Measurements from ENCODE around the gene HDGFL2.

The HDGFL2 gene

DNA sequence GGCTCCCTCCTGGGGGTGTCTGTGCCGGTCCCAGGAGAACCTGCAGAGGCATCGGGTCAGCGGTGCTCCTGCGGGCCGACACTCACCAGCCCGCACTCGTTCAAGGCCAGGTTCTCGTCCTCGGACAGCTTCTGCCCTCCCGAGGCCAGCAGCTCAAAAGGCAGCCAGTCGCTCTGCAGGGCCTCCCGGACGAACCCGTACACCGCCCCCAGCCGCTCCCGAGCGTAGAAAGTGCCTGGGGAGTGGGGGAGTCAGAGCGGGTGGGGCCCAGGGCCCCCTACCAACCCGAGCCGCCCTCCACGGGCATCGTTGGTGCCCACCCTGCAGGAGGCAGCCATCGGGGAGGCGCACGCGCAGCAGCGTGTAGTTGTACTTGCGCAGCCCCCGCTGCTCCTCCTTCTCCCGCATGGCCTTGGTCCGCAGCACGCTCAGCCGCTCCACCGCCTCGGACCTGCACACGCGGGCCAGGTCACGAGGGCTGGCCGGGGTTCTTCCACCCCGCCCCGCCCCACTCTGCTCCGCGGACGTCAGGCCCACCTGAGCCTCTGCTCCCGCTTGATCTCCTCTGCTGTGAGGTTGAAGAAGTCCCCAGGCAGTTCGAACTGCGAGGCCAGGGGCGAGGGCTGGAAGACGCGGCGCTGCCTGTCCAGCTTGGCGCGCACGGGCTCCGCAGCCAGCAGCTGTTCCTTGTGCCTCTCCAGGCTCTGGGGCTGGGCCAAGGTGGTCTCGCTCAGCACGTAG lies 26.0 kb upstream of the HDGFL2 start:
- no peak for DNase-seq

DNA sequence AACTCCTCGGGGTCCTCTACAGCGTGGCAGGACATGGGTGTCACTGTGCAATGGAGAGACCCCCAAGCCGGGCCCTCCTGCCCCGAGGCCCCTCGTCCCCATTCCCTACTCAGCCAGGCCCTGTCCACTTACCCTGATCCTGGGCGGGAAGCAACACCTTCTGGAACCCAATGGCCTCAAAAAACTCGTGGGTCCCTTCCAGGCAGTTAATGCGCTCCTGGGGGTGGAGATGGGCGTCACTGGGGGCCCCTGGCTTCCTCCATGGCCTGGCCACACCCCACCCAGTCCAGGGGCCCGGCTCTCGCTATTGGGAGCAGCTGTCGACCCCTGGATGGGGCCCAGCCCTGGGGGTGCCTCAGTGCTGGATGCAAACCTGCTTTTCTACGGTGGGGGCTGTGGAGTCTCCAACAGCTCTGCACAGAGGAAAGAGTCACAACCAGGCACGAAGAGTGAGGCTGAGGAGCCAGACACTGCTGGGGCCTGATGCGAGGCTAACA lies 25.3 kb upstream of the HDGFL2 start:
- DNase-seq = no peak

DNA sequence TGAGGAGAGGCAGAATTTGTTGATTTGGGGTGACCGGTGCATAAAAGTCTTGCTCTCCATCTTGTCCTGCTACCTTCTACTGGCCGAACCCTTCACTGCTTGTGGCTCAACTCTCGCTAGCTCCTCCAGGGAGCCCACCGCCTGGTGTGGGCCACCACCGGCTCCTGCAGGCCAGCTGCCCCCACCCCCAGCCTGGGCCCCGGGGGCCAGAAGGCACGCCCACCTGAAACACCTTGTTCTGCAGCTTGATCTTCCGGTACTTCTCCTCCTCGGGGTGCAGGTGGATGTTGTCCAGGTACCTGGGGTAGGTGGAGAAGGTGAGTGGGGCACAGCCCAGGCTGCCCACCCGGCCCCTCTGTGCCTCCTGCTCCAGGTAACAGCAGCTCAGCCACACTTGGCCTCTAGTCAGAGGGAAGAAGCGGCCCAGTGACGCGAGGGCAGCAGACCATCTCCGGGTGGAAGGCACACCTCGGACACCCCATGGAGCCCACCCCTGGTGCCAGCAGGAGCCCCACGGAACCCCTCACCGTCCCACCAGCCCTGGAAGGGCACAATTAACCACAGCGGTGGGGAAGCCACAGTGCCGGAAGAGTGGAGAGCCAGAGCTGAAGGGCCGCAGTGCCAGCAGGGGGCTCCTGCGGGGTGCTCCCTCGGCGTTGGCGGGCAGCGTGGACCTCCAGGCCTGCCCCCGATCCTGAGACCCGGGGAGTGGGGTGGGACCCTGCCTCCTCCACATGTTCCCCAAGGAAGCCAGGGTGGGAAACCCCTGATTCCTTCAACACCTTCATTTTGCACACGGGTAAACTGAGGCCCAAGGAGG lies 24.6 kb upstream of the HDGFL2 start:
- DNase-seq = no peak

DNA sequence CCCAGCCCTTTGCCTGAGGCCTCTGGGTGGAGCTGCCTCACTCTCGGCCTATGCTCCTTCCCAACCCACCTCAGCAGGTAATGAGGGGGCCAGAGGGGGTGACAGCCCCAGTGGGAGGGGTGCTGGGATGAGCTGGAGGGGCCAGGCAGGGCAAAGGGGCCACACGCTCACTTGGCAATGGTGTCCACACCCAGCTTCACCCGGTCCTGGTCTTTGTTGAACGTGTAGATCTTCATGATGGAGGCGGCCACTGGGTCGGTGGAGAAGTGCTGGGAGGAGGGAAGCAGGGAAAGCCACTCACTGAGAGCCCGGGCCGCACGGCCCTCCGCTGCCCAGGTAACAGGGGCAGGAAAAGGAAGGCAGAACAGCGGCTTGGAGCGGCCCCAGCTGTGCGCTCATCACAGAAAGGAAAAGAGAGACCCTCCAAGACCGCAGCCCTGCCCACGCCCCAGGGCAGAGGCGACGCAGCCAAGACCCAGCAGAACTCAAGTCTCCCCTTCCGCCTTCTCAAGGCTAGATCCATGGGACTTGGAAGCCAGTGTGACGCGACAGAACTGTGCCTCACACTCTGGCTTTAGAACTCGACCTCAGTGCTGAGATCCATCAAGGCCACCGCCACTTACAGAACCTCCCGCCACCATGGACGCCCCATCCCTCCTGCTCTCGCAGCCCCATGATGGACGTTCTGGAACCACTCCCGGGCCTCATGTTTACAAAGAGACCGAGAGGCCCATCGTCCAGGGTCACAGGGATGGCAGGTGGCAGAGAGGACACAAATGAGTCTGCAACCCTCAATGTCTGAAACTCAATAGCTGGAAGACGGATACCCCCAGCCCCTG lies 23.7 kb upstream of the HDGFL2 start:
- DNase-seq = no peak

DNA sequence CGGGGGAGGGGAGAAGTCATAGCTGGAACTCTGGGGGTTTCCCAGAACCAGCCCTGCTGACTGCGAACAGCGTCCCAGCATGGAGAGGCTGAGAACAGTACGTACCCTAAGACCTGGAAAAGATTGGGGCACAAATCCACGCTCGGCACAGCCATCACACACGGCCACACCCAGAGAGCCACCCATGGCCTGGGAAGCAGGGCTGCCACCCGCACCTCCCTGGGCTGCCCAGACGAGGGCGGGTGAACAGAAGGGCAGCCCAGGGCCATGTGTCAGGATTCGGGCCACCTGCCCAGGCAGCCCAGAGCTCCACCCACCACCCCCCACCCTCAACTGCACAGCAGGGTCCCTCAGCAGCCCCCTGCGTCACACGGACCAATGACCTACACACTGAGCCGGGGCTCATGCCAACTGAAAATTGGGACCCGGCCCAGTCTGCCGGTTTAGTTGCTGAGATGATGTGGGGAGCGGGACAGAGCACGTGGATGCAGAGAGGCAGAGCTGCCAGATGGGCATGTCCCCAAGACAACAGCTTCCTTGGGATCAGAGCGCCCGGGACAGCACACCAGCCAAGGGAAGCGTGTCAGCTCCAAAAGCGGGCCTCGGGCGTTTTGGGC lies 23.0 kb upstream of the HDGFL2 start:
- peak; percentile 58 to 77 for DNase-seq

DNA sequence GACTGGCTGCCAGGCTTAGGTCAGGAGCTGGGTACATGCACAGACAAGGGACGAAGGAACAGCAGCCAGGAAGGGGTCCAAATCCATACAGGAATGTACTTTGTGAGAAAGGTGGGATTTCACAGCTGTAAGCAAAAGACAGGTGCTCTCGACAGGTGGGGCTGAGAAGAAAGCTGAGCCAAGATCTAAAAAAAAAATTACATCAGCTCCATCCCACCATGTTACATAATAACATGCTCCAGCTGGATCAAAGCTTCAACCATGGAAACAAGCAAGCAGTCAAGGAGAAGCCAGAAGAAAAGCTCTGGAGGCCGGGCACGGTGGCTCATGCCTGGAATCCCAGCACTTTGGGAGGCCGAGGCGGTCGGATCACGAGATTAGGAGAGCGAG lies 22.5 kb upstream of the HDGFL2 start:
- DNase-seq = no peak

DNA sequence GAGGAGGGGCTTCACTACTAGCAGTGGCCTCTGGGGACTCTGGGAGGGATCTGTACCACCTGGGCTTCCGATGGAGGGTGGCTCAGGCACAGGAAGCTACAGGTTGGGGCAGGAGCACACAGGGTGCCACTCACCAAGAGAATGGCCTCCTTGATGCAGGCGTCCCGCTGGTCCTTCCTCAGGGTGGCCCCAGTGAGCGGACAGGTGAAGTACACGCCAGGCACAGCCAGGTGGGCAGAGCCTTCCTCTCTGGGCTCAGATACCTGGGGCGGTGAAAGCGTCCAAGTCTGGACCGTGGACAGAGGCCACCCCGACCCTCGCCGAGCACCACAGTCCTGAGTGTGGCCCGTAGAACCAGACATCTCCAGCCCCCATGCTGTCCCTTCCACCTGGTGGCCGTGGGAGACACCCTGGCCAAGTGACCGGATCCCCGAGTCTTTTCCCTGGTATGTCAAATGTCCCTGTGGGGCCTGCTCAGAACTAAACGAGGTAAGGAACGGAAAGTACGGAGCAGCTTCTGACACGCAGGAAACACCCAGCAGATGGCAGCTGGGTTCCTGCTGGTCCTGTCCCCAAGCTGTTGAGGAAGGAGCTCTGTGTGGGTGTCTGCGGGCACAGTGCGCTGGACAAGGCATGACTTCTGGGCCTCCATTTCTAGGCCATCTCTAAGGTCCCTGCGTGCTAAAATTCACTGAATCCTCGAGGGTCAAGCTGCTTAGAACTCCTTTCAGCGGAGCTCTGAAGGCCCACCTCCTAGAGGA lies 19.7 kb upstream of the HDGFL2 start:
- DNase-seq = no peak

DNA sequence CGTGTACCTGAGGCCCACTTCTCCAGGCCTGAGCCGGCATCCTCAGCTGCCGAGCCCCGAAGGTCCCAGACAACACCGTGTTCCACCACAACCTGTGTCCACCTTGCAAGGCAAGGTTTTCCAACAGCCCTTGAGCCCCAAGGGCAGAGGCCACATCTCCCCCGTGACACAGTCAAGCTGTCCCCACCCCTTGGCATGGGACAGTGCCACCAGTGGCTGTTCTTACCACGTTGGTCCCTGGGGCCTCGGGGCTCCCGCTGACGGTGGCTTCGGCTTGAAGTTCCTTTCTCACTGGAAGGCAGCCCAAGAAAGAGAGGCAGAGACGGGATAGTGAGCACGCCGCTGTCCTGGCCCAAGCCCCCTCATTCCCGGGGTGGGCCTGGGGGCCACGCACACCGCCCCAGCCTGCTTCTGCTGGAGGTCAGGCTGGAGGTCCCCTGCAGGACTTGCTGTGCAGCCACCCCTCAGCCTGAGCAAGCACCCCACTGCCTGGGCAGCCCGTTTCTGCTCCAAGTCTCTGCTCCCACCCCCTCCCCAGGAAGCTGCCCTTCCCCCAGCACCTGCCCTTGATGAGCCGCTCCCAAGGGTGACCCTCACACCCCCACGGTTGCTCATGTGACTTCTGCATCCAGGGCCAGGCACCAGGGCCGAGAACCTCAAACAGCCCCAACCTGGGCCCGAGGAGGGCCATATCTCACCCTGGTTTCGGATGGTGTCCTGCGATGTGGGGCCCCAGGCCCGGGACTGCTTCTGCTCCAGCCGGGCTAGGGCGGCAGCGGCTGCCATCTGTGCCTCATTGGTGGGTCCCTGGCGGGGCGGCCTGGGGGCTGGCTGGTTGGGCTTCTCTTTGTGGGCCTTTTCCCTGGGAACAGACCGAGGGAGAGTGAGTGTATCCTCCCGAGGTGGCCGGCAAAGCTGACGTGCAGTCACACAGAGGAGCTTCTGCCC lies 18.6 kb upstream of the HDGFL2 start:
- no peak for DNase-seq

DNA sequence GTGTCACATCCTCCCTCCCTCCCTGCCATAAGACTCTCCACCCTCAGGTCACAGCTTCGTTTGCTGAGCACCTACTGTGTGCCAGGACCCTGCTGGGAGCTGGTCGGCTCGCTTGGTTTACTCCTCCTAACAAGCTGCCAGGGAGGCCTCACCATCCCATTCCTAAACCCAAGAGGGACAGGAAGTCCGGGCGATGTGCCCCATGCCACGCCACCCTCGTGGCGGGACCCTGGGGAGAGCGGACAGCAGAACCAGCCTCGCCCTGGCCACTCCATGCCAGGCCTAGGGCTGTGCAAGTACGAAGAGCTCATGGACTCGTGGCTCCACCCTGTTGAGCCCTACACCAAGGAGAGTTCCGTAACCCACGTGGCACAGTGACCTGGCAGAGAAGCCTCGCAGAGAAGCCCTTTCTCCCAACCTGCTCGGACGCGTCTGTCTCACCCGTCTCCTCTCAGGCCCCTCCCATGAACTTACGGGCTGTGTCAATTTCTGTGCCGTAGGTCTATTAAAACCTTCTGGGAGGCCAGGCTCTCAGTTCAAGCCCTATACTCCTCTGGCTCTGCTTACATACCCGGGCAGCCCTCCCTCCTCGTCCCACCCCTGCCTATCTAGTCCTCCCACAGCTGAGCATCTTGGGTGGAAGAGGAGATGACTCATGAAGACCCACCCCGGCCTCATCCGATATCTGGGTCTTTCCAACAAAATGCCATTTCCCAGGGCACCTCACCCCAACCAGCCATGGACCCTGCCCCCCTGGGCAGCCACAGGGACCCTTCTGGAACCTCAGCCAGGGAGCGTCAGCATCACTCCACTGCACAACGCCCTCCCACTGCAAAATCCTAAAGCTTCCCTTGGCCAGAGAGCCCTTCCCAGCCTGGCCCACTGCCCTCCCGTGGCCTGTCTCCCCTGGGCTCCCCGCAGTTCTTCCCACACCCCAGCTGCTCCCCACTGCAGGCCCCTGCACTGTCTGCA lies 17.1 kb upstream of the HDGFL2 start:
- DNase-seq = no peak

DNA sequence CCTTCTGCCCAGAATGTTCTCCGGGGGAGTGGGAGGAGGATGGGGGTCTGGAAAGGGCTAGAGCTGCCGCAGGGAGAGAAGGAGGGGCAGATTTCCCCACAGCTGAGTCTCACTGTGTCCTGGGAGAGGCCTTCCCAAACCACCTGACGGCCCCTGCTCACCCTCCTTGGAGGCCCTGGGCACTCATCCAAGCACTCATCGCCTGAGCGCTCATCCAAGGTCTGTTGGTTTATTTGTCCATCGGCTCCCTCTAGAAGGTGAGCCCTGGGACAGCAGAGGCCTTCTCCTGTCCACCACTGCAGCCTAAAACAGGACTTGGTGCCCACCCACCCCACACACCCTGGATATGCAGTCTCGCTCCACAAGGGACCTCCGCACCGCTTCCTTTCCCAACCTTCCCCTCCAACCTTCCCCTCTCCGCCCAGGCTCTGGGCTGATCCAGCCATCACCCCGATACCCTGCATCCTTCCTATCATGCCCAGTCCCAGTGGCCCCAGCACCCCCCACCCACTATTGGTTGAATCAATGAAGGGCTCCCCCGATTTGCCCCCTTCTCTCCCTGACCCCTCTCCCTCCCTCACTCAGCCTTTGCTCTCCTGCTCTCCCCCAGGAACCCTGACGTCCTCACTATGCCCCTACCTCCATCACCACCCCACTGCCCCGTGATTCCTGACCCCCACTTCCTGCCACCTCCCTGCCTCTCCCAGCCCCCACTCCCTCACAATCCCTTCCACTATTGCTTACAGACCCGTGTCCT lies 16.2 kb upstream of the HDGFL2 start:
- peak; percentile 44 to 83 for DNase-seq

DNA sequence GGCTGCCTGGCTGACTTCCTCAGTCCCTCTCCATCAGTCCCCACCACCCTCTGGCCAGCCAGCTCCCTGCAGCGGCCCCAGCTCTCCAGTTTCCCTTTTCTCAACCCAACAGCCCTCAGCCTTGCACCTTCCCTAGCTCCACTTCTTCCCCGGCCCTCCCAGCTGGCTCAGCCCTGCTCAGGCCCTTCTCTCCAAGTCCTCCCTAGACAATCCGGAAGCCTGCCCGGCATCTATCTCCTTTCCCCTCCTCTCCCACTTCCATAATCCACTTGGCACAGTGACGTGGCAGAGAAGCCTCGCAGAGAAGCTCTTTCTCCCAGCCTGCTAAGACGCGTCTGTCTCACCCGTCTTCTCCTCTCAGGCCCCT lies 15.6 kb upstream of the HDGFL2 start:
- no peak for DNase-seq

DNA sequence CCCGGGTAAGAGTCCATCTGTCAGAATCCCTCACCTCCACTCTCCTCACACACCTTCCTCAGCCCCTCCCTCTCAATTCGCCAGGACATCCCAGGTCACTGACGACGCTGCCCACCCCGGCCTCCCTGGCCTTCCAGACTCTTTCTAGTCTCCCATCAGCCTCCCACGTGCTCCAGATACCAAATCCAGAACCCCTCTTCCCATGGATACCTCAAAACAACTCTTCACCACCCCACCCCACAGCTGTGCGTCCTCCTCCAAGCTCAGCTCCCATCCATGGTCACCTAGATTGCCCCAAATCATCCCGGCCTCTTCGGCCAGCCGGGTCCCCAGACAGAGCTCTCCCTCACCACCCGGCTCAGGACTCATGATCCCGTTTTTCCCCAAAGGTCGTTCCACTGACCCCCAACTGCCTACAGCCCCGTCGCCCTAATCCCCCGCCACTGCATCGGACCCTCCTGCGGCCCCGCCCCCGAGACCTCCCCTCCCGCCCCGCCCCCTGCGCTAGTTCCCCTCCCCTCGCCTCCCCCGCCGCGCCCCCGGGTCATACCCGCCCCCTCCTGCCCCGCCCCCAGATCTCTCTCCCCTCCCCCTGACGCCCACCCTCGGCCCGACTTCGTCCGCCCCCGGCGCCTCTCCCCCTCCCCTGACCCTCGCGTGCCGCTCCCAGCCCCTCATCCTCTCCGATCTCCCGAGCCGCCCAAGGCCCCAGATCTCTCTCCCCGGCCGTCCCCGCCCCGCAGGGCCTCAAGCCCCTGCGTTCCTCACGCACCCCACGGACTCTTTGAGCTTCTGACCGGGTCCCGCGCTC lies 15.0 kb upstream of the HDGFL2 start:
- no peak for DNase-seq

DNA sequence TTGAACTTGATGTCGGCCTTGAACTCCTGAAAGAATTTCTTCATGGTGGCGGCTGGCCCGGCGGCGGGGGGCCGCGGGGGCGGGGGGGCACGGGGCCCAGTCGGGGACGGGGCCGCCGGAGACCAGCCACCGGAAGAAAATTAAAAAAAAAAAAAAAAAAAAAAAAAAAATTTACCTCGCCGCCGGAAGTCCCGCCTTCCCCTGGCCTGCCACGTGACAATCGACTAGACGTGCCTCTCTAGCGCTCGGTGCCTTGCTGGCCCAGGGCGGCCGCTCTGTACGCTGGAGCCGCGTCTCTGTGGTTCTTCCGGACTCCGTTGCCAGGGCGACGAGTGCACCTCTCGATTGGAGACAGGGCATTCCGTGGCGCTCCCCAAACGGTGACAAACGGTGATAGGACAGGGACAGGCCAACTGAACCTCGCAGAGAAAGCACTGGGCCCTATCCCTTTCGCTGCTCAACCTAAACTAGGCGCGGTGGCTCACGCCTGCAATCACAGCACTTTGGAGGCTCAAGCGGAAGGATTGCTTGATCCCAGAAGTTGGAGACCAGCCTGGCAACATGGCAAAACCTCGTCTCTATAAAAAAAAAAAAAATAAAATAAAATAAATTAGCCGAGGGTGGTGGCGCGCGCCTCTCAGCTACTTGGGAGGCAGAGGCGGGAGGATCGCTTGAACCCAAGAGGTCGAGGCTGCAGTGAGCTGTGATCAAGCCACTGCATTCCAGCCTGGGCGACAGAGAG lies 14.3 kb upstream of the HDGFL2 start, which contains the start of gene UBXN6:
TSS of gene UBXN6 (minus strand) at position 141 of the 742 bp plus-strand sequence. CDS start at position 44, 97 bp downstream.
- DNase-seq = peak; percentile 94 to 98

DNA sequence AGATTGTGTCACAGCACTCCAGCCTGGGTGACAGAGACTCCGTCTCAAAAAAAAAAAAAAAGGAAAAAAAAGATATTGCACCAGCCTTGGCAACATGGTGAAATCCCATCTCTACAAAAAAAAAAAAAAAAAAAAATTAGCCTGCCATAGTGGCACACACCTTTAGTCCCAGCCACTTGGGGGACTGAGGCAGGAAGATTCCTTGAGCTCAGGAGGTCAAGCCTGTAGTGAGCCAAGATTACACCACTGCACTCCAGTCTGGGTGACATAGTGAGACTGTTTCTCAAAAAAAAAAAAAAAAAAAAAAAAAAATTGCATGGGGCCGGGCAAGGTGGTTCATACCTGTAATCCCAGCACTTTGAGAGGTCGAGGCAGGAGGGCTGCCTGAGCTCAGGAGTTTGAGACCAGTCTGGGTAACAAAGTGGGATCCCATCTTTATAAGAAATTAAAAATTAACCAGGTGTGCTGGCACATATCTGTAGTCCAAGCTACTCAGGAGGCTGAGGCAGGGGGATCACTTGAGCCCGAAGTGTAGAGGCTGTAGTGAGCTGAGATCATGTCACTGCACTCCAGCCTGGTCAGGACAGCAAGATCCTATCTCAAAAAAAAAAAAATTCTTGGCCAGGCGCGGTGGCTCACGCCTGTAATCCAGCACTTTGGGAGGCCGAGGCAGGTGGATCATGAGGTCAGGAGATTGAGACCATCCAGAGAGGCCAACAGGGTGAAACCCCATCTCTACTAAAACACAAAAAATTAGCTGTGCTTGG lies 7.1 kb upstream of the HDGFL2 start:
- DNase-seq = no peak

DNA sequence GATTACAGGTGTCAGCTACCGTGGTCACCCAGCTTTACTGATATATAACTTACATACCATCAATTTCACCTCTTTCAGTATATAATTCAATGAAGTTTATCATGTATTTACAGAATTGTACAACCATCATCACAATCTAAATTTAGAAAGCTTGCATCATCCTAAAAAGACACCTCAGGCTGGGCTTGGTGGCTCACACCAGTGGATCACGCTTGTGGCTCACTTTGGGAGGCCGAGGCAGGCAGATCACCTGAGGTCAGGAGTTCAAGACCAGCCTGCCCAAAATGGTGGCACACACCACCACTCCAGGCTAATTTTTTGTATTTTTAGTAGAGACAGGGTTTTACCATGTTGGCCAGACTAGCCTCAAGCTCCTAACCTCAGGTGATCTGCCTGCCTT lies 4.3 kb upstream of the HDGFL2 start:
- DNase-seq = no peak

All from cerebellar nuclear complex (tissue), 1 donor.